Measurements from ENCODE around the gene GAS1.
A peak's percentile ranks its signal among the peaks of the same experiment; 100 is the strongest.

The GAS1 gene, protein sequence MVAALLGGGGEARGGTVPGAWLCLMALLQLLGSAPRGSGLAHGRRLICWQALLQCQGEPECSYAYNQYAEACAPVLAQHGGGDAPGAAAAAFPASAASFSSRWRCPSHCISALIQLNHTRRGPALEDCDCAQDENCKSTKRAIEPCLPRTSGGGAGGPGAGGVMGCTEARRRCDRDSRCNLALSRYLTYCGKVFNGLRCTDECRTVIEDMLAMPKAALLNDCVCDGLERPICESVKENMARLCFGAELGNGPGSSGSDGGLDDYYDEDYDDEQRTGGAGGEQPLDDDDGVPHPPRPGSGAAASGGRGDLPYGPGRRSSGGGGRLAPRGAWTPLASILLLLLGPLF

DNA sequence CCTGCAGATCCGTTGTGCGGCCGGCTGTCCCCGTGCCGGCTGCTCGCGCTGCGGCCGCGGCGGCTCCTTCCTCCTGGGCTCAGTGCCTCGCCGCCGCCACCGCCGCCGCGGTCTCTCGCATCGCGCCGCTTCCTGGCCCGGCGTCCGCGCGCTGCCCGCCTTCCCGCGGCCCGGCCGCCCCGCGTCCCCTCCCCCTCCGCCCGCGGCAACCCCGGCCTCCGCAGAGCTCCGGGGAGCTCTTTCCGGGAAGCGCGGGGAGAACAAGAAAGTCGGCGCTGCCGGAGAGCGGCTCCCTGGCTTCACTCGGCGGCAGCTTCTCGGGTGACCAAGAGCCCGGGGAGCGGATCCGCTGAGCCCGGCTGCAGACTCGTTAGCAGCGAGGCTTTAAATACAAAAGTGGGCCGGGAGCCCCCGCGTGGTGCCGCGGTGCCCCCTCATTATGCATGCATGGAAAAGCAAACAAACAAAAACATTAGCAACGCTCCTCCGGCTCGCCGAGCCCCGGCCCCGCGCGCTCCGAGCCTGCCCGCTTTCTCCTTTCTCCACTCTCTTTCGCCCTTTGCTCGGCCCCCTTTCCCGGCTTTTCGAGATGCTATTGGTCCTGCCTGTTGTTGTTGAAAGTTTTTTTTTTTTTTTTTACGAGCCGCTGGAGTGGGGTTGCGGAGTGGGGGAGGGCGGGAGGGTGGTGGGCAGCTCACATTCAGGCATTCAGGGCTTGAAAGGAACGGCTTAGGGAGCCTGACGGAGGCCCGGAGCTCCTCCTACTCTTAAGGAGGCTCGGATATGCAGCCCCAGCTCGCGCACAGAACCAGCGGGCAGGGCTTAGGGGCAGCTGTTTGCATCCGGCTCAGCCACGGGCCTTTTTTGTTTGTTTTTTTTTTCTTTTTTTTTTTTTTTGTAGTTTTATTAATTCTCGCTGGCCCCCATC lies at the start of gene GAS1:
TSS of gene GAS1 (minus strand) at position 361 of the 928 bp plus-strand sequence. CDS start 727 bp downstream, outside the sequence.
- DNase-seq (ENCODE audit: low spot score): peak; percentile 88

DNA sequence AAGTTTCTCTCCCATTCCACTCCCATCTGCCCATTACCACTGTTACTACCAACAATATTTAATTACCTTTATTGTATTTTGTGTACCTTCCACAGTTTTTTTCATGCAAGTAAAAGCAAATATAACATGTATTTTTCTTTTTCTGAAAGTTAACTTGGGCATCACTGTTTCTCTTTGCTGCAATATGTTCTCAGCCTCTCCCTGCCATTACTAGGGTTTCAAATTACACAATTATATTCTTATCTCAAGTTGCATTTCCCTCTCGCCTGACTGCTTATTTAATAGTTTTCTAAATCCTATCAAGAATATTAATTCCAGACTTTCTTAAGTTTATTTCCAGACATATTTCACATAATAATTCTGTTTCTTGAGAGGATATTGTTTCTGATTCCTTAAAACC lies 46.9 kb upstream of the GAS1 start:
- no peak for DNase-seq (ENCODE audit: low spot score)

DNA sequence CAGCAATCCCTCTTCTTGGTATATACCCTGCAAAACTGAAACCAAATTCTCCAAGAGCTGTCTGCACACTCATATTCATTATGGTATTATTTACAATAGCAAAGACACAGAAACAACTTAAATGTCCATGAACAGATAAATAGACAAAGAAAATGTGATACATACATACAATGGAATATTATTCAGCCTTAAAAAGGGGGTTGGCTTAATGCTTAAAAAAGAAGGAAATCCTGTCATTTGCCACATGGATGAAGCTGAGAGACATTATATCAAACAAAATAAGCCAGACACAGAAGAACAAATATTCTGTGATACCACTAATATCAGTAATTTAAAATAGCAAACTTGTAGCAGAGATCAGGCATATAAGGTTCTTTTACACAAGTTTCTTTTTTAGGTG lies 46.5 kb upstream of the GAS1 start:
- no peak for DNase-seq (ENCODE audit: low spot score)

DNA sequence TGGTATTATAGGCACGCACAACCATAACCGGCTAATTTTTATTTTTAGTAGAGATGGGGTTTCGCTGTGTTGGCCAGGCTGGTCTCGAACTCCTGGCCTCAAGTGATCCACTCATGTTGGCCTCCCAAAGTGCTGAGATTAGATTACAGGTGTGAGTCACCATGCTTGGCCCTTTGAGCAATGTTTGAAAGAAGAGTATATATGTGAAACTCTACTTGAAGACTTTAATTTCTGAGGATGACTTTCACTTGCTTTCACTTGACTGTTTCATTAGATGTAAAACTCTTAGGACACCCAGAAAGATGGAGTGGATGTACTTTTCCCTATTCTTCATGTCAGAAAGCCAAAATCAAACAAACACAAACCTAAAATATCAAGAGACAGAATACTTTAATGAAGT lies 43.8 kb upstream of the GAS1 start:
- no peak for DNase-seq (ENCODE audit: low spot score)

DNA sequence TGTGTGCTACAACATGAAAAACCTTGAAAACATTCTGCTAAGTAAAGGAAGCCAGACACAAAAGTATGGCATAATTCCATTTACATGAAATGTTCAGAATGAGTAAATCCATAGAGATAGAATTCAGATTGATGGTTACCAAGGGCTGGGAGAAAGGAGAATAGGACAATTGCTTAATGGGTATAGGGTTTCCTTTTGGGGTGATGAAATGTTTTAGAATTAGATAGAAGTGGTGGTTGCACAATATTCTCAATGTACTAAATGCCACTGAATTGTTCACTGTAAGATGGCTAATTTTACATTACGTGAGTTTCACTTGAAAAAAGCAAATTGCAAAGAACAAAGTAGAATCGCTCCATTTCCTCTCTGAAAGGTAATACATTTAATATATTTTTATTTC lies 43.0 kb upstream of the GAS1 start:
- DNase-seq (ENCODE audit: low spot score): no peak

DNA sequence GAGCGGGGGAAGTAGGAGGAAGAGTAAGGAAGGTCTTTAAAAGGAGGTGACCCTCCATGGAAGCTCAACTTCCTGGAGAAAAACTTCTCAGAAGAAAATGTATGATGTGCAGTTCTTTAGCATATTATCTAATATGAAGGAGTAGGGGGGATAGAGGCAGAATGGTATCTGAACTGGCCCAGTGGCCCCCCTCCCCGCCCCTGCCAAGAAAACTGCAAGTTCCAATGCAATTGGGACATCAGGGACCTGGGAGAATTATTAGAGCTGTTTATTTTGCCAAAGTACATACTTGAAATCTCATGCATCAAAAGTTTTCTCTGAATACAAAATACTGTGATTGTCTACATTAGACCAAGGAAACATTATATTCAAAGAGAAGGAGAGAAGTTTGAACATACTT lies 40.6 kb upstream of the GAS1 start:
- DNase-seq (ENCODE audit: low spot score): no peak

DNA sequence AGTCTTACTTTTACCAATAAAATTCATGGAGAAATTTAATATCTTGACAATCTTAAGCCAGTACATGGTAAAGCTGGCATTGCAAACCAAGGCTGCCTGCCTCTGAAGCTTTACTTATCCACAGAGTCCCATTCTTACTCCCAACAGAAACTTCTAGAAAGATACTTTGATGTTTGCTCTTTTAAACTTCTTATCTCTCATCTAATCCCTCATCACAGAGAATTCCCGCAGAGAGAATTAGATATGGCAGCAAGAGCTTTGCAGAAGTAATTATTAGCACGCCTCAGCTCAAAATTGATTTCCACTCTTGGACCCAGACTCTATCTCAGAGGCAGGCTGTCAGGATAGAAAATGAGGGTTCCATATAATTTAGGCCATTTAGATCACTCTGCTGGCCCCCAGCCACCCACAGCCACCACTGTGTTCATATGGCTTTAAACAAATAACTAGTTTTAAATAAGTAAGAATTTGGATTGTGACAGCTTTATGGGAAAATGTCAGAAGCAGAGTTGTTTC lies 37.9 kb upstream of the GAS1 start:
- no peak for DNase-seq (ENCODE audit: low spot score)

DNA sequence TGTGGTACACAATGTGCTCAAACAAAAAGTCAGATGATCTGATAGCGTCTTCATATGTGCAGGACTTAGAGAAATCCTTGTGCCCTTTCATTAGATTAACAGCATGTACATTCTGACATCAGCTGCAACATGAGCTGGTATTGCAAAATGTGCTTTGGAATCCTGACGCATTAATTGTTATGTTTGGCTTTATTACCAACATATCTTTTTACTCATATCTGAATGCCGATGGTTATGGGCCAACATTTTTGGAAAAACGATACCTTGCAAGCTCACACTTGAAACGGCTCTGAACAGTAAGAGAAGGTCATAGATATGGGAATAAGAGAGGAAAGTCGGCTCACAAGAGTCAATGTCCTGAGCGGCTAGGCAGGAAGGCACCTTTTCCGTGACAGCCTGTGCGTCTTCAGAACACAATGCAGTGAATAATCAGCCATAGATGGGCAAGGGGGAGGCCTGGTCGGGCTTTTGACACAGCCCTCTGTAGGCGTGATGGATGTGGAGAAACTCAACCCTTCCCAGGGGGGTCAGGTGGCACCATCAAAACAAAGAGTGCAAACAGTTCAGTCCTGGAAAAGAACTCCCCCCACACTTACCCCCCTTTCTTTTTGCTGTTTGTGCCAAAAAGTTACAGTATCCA lies 36.4 kb upstream of the GAS1 start:
- DNase-seq (ENCODE audit: low spot score): no peak

DNA sequence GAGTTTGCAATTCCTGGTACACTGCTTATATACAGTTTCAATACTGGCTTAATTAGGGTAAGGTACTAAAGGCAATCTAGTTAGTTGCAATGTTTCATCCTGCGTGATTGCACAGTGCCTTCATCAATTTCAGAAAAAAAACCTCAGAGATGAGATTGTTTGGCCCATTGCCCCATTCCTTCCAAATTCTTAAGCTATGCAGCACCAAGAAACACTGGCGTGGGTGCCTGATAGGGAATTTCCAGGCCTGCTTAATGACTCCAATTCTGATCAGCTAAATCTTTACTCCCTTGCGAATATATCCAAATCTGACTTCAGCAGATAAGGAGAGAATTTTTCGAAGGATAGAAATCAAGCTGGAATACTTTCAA lies 35.9 kb upstream of the GAS1 start:
- no peak for DNase-seq (ENCODE audit: low spot score)

DNA sequence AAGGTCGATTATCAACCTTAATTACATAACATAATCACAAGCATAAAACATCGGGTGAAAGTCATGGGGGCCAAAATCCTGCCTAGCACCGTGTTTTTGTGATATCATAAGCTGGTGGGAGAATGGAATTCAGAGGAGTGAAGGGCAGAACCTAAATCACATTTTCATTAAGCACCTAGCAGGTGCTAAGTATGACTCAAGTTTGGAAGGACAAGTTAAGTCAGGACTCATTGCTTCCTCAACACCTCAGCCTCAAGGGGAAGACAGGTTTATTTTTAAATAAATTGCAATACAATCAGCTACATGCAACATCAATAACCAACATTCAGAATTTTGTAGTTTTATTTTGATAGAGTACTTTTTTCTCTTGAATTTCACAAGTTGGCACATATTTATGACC lies 33.5 kb upstream of the GAS1 start:
- DNase-seq (ENCODE audit: low spot score): no peak

DNA sequence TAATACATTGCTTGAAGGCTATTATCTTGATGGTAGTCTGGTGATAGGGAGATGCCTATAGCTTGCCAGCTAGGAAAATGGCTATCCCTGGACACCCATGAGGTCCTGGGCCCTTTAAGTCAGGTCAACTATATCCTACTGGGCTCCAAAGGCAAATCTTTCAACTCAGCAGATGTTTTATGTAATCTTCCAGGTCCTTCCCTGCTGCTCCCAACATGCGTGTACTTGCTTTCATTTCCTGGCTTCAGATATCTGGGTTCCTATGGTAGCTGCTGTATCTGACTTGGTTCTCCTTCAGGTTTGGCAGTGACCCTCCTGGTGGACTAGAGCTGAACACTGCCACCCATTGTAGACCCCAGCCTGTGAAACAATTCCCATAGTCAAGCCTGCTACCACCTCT lies 32.4 kb upstream of the GAS1 start:
- DNase-seq (ENCODE audit: low spot score): no peak

DNA sequence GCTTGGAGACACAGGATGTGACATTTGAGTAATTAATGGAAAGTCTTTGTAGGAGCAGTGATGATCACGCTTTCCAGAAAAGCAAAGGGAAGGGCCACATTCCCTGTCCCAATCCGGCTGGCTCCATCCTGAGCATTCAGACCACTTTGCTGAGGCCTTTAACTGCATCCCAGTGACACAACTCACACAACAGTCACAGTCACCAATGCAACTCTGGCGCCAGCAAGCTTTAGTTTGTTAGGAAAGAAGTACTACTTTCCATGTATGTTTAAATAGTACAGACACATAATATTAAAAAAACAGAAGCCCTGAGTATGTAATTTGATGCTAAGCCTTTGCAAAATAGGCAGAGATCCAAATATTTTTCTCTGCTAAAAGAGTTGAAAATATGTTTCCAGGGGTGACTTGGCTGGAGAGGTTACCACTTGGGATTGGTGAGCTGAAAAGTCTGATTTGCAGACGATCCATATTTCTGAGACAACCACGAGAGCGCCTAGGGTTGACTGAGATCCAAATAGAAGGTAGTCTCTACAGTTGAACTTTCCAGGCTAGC lies 31.7 kb upstream of the GAS1 start:
- no peak for DNase-seq (ENCODE audit: low spot score)

DNA sequence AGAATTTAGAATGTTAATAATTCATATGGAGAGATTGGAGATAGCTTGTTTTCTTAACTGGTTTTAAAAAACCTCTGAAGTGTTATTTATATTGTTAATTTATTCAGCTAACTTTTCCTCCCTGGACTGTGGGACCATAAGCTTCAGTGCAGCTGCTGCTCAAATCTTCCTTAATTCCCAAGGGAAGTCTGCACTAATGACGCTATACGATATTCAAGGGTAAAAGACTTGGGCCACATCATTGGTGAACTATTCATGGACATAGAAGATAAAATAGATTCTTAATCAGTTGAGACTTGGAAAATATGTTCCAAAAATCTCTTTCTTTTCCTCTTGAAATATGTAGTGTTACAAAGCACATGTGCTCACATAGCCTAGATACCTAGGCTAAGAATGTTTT lies 31.1 kb upstream of the GAS1 start:
- DNase-seq (ENCODE audit: low spot score): no peak

DNA sequence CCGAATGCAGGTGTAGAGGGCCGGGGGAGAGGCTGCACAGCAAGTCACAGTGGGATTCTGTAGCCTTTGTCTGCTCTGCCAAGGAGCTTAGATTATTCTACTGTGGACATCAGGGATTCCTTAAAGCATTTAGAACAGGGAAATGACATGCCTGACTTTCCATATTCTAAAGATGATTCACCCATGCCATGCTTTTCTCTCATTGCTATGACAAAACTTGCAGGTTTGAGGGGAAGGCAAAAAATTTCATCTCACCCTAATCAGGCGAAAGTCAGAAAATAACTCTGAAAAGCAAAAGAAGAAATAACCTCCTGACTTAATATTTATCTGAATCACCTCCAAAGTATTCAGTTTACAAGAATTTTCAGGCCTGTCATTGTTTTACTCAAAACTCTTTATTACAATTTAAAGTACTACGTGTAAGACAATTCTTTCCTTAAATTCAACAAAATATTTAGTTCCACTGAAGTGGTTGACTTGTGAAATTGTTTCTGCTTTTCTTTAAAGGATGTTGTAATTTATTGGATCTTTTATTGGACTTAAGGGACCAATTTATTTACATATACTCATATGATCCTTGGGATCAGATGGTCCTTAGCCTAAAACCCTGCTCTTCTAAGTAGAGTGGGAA lies 30.0 kb upstream of the GAS1 start:
- DNase-seq (ENCODE audit: low spot score): peak; percentile 4

DNA sequence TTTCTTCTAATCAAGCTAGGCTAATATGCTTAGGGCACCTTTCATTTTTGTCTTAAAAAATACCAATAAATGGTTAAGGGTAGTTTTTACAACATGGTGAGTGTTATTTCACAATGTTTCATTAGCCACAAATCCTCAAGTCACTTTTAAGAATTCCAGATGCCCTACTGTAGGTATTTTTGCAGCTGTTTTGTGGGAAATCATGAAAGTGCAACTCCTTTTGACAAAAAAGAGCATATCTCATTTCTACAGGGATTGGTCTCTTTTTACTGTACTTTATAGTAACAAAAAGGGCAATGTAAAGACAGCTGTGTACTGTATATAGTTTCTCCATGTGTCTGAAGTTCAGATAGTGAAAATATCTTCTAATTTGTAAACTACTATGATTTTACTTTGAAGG lies 28.3 kb upstream of the GAS1 start:
- no peak for DNase-seq (ENCODE audit: low spot score)

DNA sequence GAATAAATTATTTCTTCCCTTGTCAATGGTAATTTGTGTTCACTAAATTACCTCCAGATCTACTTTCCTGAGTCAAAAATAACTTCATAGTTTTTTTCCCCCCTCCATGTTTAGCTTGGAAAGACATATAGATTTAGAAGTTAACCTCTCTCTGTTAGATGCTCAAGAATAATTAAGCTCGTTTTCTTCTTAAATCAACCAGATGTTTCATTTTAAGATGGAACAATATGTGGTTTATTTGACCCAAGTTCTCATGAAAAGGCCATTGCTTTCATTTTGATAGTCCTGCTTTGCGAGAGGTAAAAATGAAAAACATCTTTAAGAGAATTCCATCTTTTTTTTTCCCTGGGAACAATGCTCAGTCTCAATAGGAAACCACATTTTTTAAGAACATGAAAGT lies 27.7 kb upstream of the GAS1 start:
- DNase-seq (ENCODE audit: low spot score): no peak

DNA sequence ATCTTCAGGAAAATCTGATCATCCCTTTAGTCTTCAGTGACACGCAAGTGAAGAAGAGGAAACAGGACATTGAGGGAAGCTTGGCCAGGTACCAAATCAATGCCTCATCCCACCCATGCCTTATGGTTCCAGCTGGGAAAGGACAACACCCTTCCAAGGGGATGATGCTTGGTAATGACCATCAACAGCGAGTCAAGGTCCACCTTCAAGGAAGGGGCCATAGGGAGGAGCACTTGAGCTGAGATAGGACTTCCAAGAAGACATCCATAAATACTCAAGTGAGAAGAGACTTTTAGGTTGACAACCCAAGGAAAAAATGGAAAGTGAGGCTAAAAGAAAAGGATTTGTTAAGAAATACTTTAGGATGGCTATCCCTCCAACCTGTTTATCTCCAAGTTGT lies 27.1 kb upstream of the GAS1 start:
- DNase-seq (ENCODE audit: low spot score): no peak

DNA sequence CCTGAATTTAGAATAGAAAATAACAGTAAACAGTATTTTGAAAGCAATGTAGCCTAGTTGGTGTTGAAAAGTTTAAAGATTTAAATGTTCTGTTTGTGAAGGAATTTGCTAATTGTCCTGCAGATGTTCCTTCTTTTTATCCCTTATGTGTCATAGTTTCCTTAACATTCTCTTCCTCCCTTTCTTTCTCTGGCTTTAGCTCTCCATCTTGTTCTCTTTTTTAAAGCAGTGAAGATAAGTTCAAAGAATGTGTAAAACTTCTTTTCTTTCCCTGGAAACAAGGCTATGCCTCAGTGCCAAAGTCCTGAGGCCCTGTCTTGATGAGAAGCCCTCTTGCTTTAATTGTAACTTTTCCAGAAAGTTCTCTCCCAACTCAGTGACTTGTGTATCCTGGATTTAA lies 24.4 kb upstream of the GAS1 start:
- no peak for DNase-seq (ENCODE audit: low spot score)

DNA sequence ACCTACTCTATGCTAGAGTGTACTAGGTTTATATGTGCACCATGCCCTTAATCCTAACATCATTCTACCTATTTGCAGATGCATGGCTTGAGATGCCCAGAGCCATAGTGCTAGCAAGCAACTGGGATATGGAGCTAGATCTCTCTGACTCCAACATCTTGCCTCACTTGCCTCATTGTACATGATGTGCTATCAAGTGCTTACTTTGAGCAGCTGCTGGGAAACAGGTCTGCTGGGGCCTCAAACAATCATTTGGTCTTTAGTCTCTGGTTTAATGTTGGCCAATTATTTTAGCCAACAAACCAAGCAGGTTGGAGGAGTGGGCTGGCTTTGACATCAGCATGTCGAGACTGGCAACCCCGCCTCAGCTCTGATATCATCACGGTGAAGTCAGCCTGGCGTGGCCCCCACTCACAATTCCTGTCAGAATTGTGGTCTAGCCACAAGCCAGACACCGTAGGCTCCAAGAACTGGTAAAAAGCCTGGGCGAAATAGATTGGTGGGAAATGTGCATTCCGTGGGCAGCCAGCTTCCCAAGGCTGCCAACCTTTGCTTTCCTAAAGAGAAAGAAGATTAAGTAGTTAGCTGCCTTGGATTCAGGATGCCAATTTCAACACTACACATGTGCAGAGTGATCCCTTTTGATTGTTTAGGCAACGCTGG lies 21.1 kb upstream of the GAS1 start:
- DNase-seq (ENCODE audit: low spot score): no peak

DNA sequence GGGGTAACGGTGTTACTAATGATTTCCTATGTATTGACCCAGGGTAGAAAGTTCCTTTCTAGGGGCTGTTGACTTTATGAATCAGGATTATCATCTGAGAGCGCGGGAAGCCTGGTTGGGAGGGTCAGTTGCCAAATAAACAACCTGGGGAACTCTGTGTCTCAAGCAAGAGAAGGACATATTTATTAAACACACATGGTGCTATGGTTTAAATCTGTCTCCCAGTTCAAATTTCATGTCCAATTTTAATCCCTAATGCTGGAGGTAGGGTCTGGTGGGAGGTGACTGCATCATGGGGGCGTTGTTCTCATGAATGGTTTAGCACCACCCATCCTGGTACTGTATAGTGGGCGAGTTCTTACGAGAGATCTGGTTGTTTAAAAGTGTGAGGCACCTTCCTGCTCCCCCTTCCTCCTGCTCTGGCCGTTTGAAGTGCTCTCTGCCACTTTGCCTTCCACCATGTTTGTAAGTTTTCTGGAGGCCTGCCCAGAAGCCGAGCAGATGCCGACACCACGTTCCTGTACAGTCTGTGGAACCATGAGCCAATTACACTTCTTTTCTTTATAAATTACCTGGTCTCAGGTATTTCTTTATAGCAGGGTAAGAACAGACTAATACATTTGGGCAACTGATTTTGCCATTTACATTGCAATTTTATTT lies 19.7 kb upstream of the GAS1 start:
- DNase-seq (ENCODE audit: low spot score): no peak

All from kidney tubule cell (primary cell).